Ishikawa (cell line): ENCODE measurements around the gene GRIK1.

ENCODE experiments used
- CEBPB ChIP-seq: IDR thresholded peaks from 2 replicates; pipeline ENCODE4 v1.6.1; 2012
- CREB1 ChIP-seq: IDR thresholded peaks from 2 replicates; pipeline ENCODE4 v1.6.1; 2012; ENCODE audit warnings: low read depth
- EGR1 ChIP-seq: IDR thresholded peaks from 2 replicates; pipeline ENCODE4 v1.6.1; 2012
- EP300 ChIP-seq: IDR thresholded peaks from 2 replicates; pipeline ENCODE4 v1.6.1; 2012; ENCODE audit warnings: borderline replicate concordance
- FOXM1 ChIP-seq: IDR thresholded peaks from 2 replicates; pipeline ENCODE4 v1.6.1; 2012; ENCODE audit warnings: low read depth, borderline replicate concordance
- NFIC ChIP-seq: IDR thresholded peaks from 2 replicates; pipeline ENCODE4 v1.6.1; 2012
- RAD21 ChIP-seq: IDR thresholded peaks from 2 replicates; pipeline ENCODE4 v1.6.1; 2012; ENCODE audit warnings: low read depth
- TAF1 ChIP-seq: IDR thresholded peaks from 2 replicates; pipeline ENCODE4 v1.6.1; 2012; ENCODE audit warnings: low read depth, mild to moderate bottlenecking
- TCF12 ChIP-seq: IDR thresholded peaks from 2 replicates; pipeline ENCODE4 v1.6.1; 2012; ENCODE audit warnings: low read depth
- TEAD4 ChIP-seq: IDR thresholded peaks from 2 replicates; pipeline ENCODE4 v1.6.1; 2012
- YY1 ChIP-seq: IDR thresholded peaks from 2 replicates; pipeline ENCODE4 v1.6.1; 2012; ENCODE audit warnings: low read depth
- ZBTB7A ChIP-seq: IDR thresholded peaks from 2 replicates; pipeline ENCODE4 v1.6.1; 2012; ENCODE audit warnings: low read depth
- TF ChIP-seq, protein P1 (sequence below): IDR thresholded peaks from 2 replicates; pipeline ENCODE4 v1.6.1; 2012; ENCODE audit warnings: low read depth, mild to moderate bottlenecking
- TF ChIP-seq, protein P2 (sequence below): IDR thresholded peaks from 2 replicates; pipeline ENCODE4 v1.6.1; 2012
- TF ChIP-seq, protein P3 (sequence below): IDR thresholded peaks from 2 replicates; pipeline ENCODE4 v1.6.1; 2012

Gene GRIK1

DNA sequence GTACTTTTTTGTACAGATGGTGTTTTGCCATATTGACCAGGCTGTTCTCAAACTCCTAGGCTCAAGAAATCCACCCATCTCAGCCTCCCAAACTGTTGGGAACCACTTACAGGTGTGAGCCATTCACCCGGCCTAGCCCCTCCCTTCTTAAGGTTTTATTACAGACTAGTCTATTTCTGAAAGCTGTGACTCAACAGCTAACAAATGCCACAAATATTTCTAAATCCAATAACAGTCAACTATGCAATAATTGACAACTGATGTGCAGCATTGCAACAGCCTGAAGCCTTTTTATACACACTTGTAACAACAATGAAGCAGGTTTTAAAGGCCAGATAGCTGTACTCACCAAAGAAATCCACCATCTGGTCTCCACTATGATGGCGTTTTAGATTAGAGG is 51.4 kb downstream of the GRIK1 start:
- TF ChIP-seq, protein P1, sequence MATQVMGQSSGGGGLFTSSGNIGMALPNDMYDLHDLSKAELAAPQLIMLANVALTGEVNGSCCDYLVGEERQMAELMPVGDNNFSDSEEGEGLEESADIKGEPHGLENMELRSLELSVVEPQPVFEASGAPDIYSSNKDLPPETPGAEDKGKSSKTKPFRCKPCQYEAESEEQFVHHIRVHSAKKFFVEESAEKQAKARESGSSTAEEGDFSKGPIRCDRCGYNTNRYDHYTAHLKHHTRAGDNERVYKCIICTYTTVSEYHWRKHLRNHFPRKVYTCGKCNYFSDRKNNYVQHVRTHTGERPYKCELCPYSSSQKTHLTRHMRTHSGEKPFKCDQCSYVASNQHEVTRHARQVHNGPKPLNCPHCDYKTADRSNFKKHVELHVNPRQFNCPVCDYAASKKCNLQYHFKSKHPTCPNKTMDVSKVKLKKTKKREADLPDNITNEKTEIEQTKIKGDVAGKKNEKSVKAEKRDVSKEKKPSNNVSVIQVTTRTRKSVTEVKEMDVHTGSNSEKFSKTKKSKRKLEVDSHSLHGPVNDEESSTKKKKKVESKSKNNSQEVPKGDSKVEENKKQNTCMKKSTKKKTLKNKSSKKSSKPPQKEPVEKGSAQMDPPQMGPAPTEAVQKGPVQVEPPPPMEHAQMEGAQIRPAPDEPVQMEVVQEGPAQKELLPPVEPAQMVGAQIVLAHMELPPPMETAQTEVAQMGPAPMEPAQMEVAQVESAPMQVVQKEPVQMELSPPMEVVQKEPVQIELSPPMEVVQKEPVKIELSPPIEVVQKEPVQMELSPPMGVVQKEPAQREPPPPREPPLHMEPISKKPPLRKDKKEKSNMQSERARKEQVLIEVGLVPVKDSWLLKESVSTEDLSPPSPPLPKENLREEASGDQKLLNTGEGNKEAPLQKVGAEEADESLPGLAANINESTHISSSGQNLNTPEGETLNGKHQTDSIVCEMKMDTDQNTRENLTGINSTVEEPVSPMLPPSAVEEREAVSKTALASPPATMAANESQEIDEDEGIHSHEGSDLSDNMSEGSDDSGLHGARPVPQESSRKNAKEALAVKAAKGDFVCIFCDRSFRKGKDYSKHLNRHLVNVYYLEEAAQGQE = no peak
- TF ChIP-seq RAD21 (no peak), FOXM1 (no peak), CREB1 (no peak), EP300 (no peak), TEAD4 (no peak)
- TF ChIP-seq, protein P2, sequence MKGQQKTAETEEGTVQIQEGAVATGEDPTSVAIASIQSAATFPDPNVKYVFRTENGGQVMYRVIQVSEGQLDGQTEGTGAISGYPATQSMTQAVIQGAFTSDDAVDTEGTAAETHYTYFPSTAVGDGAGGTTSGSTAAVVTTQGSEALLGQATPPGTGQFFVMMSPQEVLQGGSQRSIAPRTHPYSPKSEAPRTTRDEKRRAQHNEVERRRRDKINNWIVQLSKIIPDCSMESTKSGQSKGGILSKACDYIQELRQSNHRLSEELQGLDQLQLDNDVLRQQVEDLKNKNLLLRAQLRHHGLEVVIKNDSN = no peak

DNA sequence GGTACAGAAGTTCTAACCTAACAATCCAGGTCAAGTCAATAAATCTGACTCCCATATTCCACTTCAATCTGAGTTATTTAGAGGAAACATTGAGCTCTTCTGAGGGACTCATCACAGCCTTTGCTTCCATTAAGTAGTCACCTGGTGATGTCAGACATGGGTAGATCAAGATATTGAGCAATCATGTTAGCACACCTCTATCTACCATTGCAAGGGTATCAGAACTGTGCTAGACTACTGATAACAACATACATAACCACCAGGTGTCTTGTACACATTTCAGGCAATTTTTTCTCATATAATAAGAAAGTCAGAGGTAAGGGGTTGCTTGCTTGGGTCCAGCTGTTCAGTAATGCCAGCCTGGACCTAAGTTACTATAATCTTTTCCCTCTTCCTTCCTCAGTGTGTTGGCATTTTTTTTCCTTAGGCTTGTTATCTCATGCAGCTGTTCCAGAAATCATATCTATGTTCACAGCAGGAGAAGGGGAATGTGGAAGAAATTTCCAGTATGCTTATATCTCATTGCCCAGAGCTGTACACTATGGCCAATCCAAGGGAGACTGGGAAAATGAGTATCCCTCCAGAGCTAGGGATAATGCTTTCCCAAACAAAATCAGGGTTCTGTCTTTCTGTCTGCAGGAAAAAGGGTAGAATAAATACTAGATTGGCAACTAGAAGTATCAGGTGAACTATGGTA is 52.3 kb downstream of the GRIK1 start:
- TF ChIP-seq RAD21 = no peak
- TF ChIP-seq, protein P2 = no peak

DNA sequence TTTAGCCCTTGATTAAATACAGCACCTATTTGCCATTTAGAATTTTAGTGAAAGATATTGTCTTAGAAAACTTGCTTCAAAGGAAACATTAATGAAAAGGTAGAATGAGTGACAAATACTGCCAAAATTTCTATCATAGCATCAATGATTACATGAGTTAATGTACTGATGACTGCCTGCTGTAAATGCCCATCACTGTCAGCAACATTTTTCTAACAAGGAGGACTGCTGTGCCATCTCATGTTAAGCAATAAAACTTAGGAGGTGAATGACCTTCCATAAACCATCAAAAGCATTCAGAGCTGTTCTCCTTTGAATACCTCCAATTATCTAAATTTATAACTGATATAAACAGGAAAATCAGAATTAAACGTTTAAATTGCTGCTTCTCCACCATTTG is 54.3 kb downstream of the GRIK1 start:
- TF ChIP-seq ZBTB7A = no peak
- no peak for TF ChIP-seq TAF1
- TF ChIP-seq, protein P3, sequence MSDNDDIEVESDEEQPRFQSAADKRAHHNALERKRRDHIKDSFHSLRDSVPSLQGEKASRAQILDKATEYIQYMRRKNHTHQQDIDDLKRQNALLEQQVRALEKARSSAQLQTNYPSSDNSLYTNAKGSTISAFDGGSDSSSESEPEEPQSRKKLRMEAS = no peak
- TF ChIP-seq FOXM1 = no peak

DNA sequence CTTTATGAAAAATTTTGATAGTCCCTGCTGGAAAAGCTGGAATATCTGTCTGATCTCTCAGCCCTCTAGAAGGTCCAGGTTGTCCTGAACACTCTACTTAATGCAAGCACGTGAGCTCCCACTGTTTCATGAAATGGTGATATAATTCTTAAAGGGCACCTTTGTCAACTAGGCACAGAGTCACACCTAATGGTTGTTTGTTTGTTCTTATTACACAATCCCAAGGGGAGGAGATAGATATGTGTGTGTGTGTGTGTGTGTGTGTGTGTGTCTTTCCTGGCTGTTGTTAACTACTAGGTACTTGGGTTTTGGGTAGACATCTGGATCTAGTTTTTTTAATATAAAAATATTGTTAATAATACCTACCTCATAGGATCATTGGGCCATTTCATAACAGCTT is 63.9 kb downstream of the GRIK1 start:
- TF ChIP-seq TAF1 (no peak), ZBTB7A (no peak), EGR1 (no peak), NFIC (no peak), YY1 (no peak), EP300 (no peak), CREB1 (no peak), CEBPB (no peak)
- TF ChIP-seq, protein P2 = no peak
- TF ChIP-seq, protein P1 = no peak
- TF ChIP-seq, protein P3 = no peak

DNA sequence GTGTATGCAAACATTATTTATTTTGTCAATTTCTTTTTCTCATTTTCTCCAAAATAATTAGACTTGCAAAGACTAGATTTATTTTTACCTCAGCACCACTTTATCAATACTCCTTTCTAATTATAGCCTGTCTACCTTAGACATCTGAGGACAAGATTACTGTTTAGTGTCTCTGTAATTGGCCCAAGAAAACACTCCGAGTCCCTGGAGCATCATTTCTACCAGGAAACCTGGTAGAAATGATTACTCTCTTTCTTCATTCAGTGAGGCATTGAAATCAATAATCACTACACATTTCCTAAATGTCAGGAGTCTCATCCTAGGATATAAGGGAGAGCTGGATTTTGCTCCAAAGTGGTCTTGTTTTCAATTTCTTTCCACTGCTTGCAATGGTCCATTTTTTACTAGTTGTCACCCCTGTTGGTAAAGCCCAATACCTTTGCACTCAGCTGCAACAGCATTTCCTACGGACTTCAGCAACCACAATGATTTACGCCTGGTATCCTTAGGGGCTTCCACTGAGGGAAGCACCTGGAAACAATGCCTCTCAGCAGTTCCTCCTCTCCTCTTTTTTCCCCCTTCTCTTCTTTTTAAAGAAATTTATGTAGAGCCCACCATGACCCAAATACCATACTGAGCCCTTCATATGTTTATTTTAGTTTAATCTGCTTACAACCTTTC is 64.6 kb downstream of the GRIK1 start:
- TF ChIP-seq CREB1 (no peak), EGR1 (no peak), FOXM1 (no peak), TCF12 (no peak), YY1 (no peak), NFIC (no peak), RAD21 (no peak), ZBTB7A (no peak)
- TF ChIP-seq, protein P1 = no peak
- TF ChIP-seq, protein P2 = no peak
